ENCODE data around the gene SYT6. TPM values are rescaled to one million over a fixed set of nuclear protein-coding genes. Genes with fewer than 3 reads are reported as not detected.

Gene SYT6
- total RNA-seq, 1 experiment from 2014 or later = not detected

- POLR2A ChIA-PET = no interaction called here
- no peaks in the 10 kb centered on the region for H3K79me2 ChIP-seq (ENCODE audit: insufficient read depth, low read length)
- ATAC-seq (no peak), DNase-seq (ENCODE audit: low read depth, low spot score) (no peak)
- peaks cover 11% of the 10 kb centered on the region; the same call in 1 of the 2 replicates for H3K27me3 ChIP-seq (ENCODE audit: insufficient read depth, low read length)
- RAD21 ChIA-PET (ENCODE audit: low non-redundant PET in 1 of 2, low total read pairs in 2 of 2, uncharacterized antibody in 2 of 2, unreplicated experiment in 2 of 2) = no interaction called here
- H3K9ac ChIP-seq (ENCODE audit: low read length) = no peak overlapping the region
- intact Hi-C loops (cut with micrococcal nuclease) = no loop called here
- no peak overlapping the region for H3K27ac ChIP-seq (ENCODE audit: low read depth, low read length)
- no peak for TF ChIP-seq ZNF274 (IDR thresholded peaks at IDR 0.05; ENCODE audit: low read depth, low read length)
- TF ChIP-seq POLR2AphosphoS5 (IDR thresholded peaks at IDR 0.05; ENCODE audit: low read depth, low read length) = no peak
- TF ChIP-seq ELF1 (IDR thresholded peaks at IDR 0.05; ENCODE audit: borderline replicate concordance, low read depth) = no peak
- TF ChIP-seq ZBTB33 (IDR thresholded peaks at IDR 0.05; ENCODE audit: extremely low read depth, insufficient replicate concordance, low read length) = no peak
- no peak for TF ChIP-seq FOSL1 (IDR thresholded peaks at IDR 0.05; ENCODE audit: low read depth)
- no peak for TF ChIP-seq ZFX (IDR thresholded peaks at IDR 0.05)
- no peak for TF ChIP-seq CBX3 (IDR thresholded peaks at IDR 0.05; ENCODE audit: low read depth)
- TF ChIP-seq SP1 (IDR thresholded peaks at IDR 0.05; ENCODE audit: low read depth) = no peak
- no peak for TF ChIP-seq CTCF (IDR thresholded peaks at IDR 0.05 in 2 of 3, conservative IDR thresholded peaks at IDR 0.05 in 1 of 3; ENCODE audit: borderline replicate concordance in 1 of 3, insufficient read depth in 1 of 3, low read depth in 2 of 3, low read length in 2 of 3)
- TF ChIP-seq TCF7L2 (IDR thresholded peaks at IDR 0.05; ENCODE audit: borderline replicate concordance, extremely low read depth, insufficient read depth, insufficient read length) = no peak
- no peak for TF ChIP-seq YY1 (IDR thresholded peaks at IDR 0.05; ENCODE audit: extremely low read depth, insufficient replicate concordance, low read depth, low read length)
- TF ChIP-seq JUND (IDR thresholded peaks at IDR 0.05) = no peak
- TF ChIP-seq SRF (IDR thresholded peaks at IDR 0.05; ENCODE audit: low read depth) = no peak
- no peak for TF ChIP-seq MAX (IDR thresholded peaks at IDR 0.05)
- no peak for TF ChIP-seq SIN3A (IDR thresholded peaks at IDR 0.05; ENCODE audit: low read depth)
- TF ChIP-seq EZH2 (IDR thresholded peaks at IDR 0.05) = no peak
- TF ChIP-seq POLR2A (IDR thresholded peaks at IDR 0.05; ENCODE audit: borderline replicate concordance, extremely low read depth, insufficient read depth, insufficient read length) = no peak
- TF ChIP-seq EGR1 (IDR thresholded peaks at IDR 0.05; ENCODE audit: low read depth) = no peak
- TF ChIP-seq REST (IDR thresholded peaks at IDR 0.05; ENCODE audit: low read depth) = no peak
- no peak for TF ChIP-seq EZH2phosphoT487 (IDR thresholded peaks at IDR 0.05; ENCODE audit: borderline replicate concordance)
- H3K4me2 ChIP-seq (ENCODE audit: low read length) = no peak overlapping the region
- H4K20me1 ChIP-seq (ENCODE audit: insufficient read depth) = no peaks in the 10 kb centered on the region
- BruUV-seq (replicated peaks) = no TSS peak
- H3K9me3 ChIP-seq (ENCODE audit: control insufficient read depth in 1 of 2, insufficient read depth in 1 of 2, low read depth in 1 of 2, low read length in 2 of 2) = no peaks in the 10 kb centered on the region
- no peaks in the 10 kb centered on the region for H3K36me3 ChIP-seq (ENCODE audit: control insufficient read depth in 1 of 2, insufficient read depth in 2 of 2, low read length in 2 of 2)
- no peaks in the 10 kb centered on the region for H3K9me2 ChIP-seq (ENCODE audit: insufficient read depth)
- H3K4me1 ChIP-seq (ENCODE audit: control insufficient read depth in 1 of 2, insufficient read depth in 2 of 2, low read length in 2 of 2) = no peaks in the 10 kb centered on the region
- CTCF ChIA-PET = no interaction called here
- no peak overlapping the region for H2AFZ ChIP-seq (ENCODE audit: low read depth, low read length, poor library complexity, severe bottlenecking)
- no peak overlapping the region for H3K4me3 ChIP-seq (replicated peaks in 1 of 2; ENCODE audit: low read depth in 1 of 2, low read length in 2 of 2)
Measured at GRCh38 chr1:114043548-114043947, 110.1 kb downstream of the SYT6 start.
